Astrocyte of the cerebellum (primary cell): Measurements from ENCODE around the gene SMARCAL1.

Source experiments
- DNase-seq: peaks from one replicate; pipeline ENCODE4 v3.0.0-alpha.2; 2011; ENCODE audit warnings: low read depth
- H3K4me3 ChIP-seq: 2 replicates; pipeline ENCODE4 v1.5.1; 2011; ENCODE audit warnings: mild to moderate bottlenecking, low read depth, low read length, moderate library complexity
- in situ Hi-C: cut with HindIII; loops from 2 replicates; pipeline ENCODE4 v1.10.0; 2017; ENCODE audit warnings: low sequenced_read_pairs
- TF ChIP-seq, protein P1 (sequence below): IDR thresholded peaks from 2 replicates; pipeline ENCODE4 v1.5.1; 2012; ENCODE audit warnings: low read length, low read depth, moderate library complexity, mild to moderate bottlenecking; ENCODE audit errors: missing control alignments

SMARCAL1 gene

DNA sequence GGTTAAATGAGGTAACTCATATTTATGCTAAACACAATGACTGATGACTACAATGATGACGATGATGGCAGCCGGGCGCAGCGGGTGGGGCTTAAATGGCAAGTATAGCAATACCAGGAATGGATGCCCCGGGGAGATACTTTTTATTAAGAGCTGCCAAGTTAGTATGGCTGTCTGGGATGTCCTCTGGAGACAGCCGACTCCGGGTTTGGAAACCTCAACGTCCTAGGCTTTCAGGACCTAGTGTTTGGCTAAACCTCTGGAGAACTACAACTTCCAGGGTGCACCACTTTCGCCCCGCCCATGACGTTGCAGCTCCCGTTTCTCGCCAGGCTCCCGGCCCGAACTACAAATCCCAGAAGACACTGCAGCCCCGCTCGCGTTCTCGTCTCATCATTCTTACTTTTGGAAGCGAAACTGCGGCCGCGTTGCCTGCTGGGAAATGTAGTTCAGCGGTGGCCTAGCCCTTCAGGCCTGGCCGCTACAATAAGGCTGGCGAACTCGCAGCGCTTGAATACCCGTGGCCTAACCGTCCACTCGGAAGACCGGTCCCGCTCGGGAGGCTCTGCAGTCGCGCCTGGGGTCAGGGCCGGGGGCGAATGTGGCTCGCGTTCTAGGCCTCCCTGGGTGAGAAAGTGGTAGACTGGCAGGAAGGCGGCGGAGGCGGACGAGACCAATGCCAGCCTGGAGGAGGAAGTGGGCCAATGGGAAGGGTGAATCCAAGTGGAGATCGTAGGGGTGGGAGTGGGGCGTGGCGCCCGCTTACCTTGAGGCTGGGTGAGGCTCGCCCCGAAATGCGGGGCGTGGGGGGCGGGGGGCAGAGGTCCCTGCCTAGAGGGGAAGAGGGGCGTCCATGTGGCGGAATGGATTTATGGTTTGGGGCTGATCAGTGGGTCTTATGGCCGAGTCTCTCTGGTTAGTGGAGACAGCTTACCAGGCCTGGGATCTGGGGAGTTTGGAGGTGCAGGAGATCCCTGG is at the start of gene SMARCAL1:
Gene SMARCAL1 (plus strand): TSS at position 463 of the 978 bp plus-strand sequence. CDS start 2,221 bp downstream, outside the sequence.
- in situ Hi-C loops = no loop called here
- peak within 1 kb of the TSS; percentile 64 for H3K4me3 ChIP-seq
- peak; percentile 96 for DNase-seq
- TF ChIP-seq, protein P1, sequence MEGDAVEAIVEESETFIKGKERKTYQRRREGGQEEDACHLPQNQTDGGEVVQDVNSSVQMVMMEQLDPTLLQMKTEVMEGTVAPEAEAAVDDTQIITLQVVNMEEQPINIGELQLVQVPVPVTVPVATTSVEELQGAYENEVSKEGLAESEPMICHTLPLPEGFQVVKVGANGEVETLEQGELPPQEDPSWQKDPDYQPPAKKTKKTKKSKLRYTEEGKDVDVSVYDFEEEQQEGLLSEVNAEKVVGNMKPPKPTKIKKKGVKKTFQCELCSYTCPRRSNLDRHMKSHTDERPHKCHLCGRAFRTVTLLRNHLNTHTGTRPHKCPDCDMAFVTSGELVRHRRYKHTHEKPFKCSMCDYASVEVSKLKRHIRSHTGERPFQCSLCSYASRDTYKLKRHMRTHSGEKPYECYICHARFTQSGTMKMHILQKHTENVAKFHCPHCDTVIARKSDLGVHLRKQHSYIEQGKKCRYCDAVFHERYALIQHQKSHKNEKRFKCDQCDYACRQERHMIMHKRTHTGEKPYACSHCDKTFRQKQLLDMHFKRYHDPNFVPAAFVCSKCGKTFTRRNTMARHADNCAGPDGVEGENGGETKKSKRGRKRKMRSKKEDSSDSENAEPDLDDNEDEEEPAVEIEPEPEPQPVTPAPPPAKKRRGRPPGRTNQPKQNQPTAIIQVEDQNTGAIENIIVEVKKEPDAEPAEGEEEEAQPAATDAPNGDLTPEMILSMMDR = no peak

- DNase-seq = peak; percentile 54
- TF ChIP-seq, protein P1 = no peak
- no peak overlapping the region for H3K4me3 ChIP-seq
- in situ Hi-C loops = no loop called here
Observed at GRCh38 chr2:216362730-216363129, 49.6 kb upstream of the SMARCAL1 start.

DNA sequence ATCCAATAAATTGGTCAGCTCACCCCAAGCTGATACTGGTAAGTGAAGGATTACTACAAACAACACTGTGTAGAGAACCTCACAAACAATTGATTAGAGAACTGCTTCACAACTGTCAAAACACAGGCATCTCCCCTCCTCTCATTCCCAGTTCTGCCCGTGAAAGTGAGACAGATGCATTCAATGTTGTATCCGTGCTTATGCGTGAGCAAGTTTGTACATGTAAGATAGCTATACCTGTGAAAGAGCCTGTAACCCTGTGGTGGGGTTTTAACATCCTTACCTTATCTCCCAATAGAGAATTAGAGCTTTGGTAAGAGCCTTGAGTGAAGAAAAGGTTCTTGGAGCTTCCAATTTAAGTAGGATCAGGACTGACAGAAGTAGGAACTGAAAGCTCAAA is 49.1 kb upstream of the SMARCAL1 start:
- no peak overlapping the region for H3K4me3 ChIP-seq
- no peak for DNase-seq
- TF ChIP-seq, protein P1 = no peak
- in situ Hi-C loops = no loop called here

GRCh38 chr2:216365518-216365917 is 46.8 kb upstream of the SMARCAL1 start:
- in situ Hi-C loops = no loop called here
- H3K4me3 ChIP-seq = no peak overlapping the region
- TF ChIP-seq, protein P1 = no peak
- DNase-seq = no peak

DNA sequence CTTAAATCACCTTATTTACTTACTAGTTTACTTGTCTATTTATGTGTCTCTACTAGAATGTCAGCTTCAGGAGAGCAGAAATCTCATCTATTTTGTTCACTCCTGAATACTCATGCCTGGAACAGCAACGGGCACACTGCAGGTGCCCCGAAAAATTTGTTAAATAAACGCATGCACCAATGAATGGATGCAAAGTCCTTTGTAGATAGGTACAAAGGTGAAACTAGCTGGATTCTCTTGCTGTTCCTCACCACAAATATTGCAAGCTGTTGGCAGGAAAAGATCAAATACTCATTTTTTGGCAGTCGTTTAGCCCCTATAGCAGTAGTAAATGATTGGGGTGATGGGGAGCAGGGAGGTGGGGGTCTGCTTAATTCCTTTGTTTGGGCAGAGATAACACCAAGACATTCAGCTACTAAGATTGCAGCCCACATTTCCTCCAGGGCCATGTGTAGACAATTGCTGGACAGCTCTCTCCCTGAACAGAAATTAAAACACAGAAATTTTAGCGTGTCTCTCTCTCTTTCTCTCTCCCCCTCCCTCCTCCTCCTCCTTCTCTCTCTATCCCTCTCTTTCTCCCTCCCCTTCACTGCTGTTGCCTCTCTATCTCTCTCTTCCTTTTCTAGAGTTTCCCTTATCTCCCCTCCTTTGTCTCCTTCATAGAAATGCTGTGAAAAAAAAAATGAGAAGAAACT is 45.4 kb upstream of the SMARCAL1 start:
- TF ChIP-seq, protein P1 = no peak
- DNase-seq = no peak
- in situ Hi-C loops = no loop called here
- H3K4me3 ChIP-seq = no peak overlapping the region

- TF ChIP-seq, protein P1 = no peak
- no peak overlapping the region for H3K4me3 ChIP-seq
- DNase-seq = no peak
- in situ Hi-C loops = no loop called here
Observed at GRCh38 chr2:216369821-216370220, 42.5 kb upstream of the SMARCAL1 start.
